Daoy (cell line): Measurements from ENCODE around the gene ABLIM2. TPM values are rescaled to one million over a fixed set of nuclear protein-coding genes. Genes with fewer than 3 reads are reported as not detected.
"Not testable (repeated sequence)": the region's sequence is repeated elsewhere in the genome, so short reads cannot be mapped to it uniquely, and the experiment has no call there.

Source experiments
- DNase-seq: peaks from one replicate; pipeline ENCODE4 v3.0.0-alpha.2; 2015; ENCODE audit warnings: low read depth
- total RNA-seq: library from RNA; depleted of rRNA; stranded (reverse); fragments of >200 nt; shearing (Covaris generic); gene quantifications from 2 replicates; pipeline ENCODE4 v1.2.3, GENCODE V29; 2014

Gene ABLIM2
- total RNA-seq, 1 experiment from 2014 or later: 0.23 TPM

- DNase-seq: no peak
These were observed 194.2 kb downstream of the ABLIM2 start for GRCh38 chr4:7964459-7964858.

- no peak for DNase-seq
These were observed 194.9 kb downstream of the ABLIM2 start for GRCh38 chr4:7963691-7964090.

GRCh38 chr4:7962609-7963508 is 195.8 kb downstream of the ABLIM2 start:
- no peak for DNase-seq

- peak; percentile 99 for DNase-seq
These were observed 197.6 kb downstream of the ABLIM2 start for GRCh38 chr4:7960790-7961655.

GRCh38 chr4:7960017-7960789 is 198.4 kb downstream of the ABLIM2 start:
- peak; percentile 78 for DNase-seq

- DNase-seq: peak; percentile 17
These were observed 199.5 kb downstream of the ABLIM2 start for GRCh38 chr4:7959078-7959477.

GRCh38 chr4:7956934-7957656 is 201.5 kb downstream of the ABLIM2 start:
- no peak for DNase-seq

- DNase-seq: peak; percentile 76
These were observed 202.3 kb downstream of the ABLIM2 start for GRCh38 chr4:7956270-7956808.

GRCh38 chr4:7955393-7955792 is 203.2 kb downstream of the ABLIM2 start:
- DNase-seq: no peak

- no peak for DNase-seq
These were observed 206.0 kb downstream of the ABLIM2 start for GRCh38 chr4:7952615-7953014.

GRCh38 chr4:7950301-7951092 is 208.1 kb downstream of the ABLIM2 start:
- DNase-seq: no peak

GRCh38 chr4:7949759-7950158 is 208.9 kb downstream of the ABLIM2 start:
- no peak for DNase-seq

- DNase-seq: no peak
These were observed 210.7 kb downstream of the ABLIM2 start for GRCh38 chr4:7947927-7948326.

- DNase-seq: no peak
These were observed 212.8 kb downstream of the ABLIM2 start for GRCh38 chr4:7945709-7946380.

- no peak for DNase-seq
These were observed 213.9 kb downstream of the ABLIM2 start for GRCh38 chr4:7944599-7945220.

- not testable (repeated sequence) for DNase-seq
These were observed 214.9 kb downstream of the ABLIM2 start for GRCh38 chr4:7943688-7944087.

GRCh38 chr4:7943211-7943610 is 215.4 kb downstream of the ABLIM2 start:
- DNase-seq: no peak

- no peak for DNase-seq
These were observed 216.6 kb downstream of the ABLIM2 start for GRCh38 chr4:7941965-7942496.
